Esophagus squamous epithelium (tissue), 5 donors: Measurements from ENCODE around the gene OGA. TPM values are rescaled to one million over a fixed set of nuclear protein-coding genes. Genes with fewer than 3 reads are reported as not detected.

Experiments used
- DNase-seq: peaks from one replicate; lab custom pipeline; 2025; lab: John Stamatoyannopoulos, UW
- H3K27ac ChIP-seq, 4 donors: fragments of 200-600 bp; sonication (generic); one replicate each; pipeline ENCODE4 v1.5.1; 2016 to 2019; ENCODE audit warnings: mild to moderate bottlenecking in 1 of 4
- H3K27me3 ChIP-seq, 4 donors: fragments of 200-600 bp; sonication (generic); 1 replicate in 3 of 4; 2 replicates in 1 of 4; pipeline versions ENCODE4 v1.5.1 to v1.6.0; 2017 to 2021; ENCODE audit warnings: antibody characterized with exemption in 1 of 4
- H3K36me3 ChIP-seq, 3 donors: fragments of 200-600 bp; sonication (generic); one replicate each; pipeline ENCODE4 v1.5.1; 2016 to 2019
- H3K4me1 ChIP-seq, 3 donors: fragments of 200-600 bp; sonication (generic); one replicate each; pipeline ENCODE4 v1.5.1; 2017 to 2019
- H3K4me3 ChIP-seq, 4 donors: fragments of 200-600 bp; sonication (generic); 1 replicate in 3 of 4; 2 replicates in 1 of 4; pipeline ENCODE4 v1.5.1; 2016 to 2019; ENCODE audit warnings: mild to moderate bottlenecking in 2 of 4, moderate library complexity in 1 of 4
- H3K9me3 ChIP-seq, 3 donors: fragments of 200-600 bp; sonication (generic); one replicate each; pipeline ENCODE4 v1.5.1; 2016 to 2019
- POLR2A ChIP-seq, 4 donors: fragments of 450-650 bp; IDR thresholded peaks; one replicate each; pipeline ENCODE4 v1.6.1; 2017; ENCODE audit warnings: antibody characterized with exemption in 4 of 4, mild to moderate bottlenecking in 4 of 4, moderate library complexity in 3 of 4
- WGBS, 2 donors: methylation state at CpG; one replicate each; pipeline ENCODE4 v1.1.5; 2018; 5-methylcytosine and 5-hydroxymethylcytosine counted together
- intact Hi-C: fragments of 100-400 bp; cut with DNase I; formaldehyde crosslinking; loops from one replicate; pipeline ENCODE4 v1.15.0; 2022
- total RNA-seq, 4 donors: library from RNA; depleted of rRNA; stranded (reverse); fragments of >200 nt; gene quantifications; one replicate each; pipeline ENCODE4 v1.1.0, GENCODE V29; 2016
- TF ChIP-seq, protein P1 (sequence below), 6 experiments: fragments of 450-650 bp in 4 of 6; fragments of 200-600 bp in 2 of 6; sonication (generic) in 2 of 6; IDR thresholded peaks; one replicate each; pipeline ENCODE4 v1.5.1; 2016 to 2019; ENCODE audit warnings: antibody characterized with exemption in 6 of 6, mild to moderate bottlenecking in 4 of 6, moderate library complexity in 4 of 6
- donor health status: DM: yes; HTN: yes; CAD: no.

OGA gene
- total RNA-seq, 4 donors from 2014 or later = 44.2 to 121 (median 60.7) TPM

GRCh38 chr10:101776161-101776817, 42.0 kb downstream of the OGA start:
- Histone ChIP-seq H3K27ac (no peak overlapping the region), H3K4me3 (peak overlapping the region in 2 of 4 donors; percentile 39 to 61), H3K36me3 (no peaks in the 10 kb centered on the region), H3K9me3 (no peaks in the 10 kb centered on the region), H3K4me1 (peaks cover 34 to 66% (median 36%) of the 10 kb centered on the region in 3 donors), H3K27me3 (peaks cover 32 to 85% (median 40%) of the 10 kb centered on the region in 4 donors)
- TF ChIP-seq, protein P1, sequence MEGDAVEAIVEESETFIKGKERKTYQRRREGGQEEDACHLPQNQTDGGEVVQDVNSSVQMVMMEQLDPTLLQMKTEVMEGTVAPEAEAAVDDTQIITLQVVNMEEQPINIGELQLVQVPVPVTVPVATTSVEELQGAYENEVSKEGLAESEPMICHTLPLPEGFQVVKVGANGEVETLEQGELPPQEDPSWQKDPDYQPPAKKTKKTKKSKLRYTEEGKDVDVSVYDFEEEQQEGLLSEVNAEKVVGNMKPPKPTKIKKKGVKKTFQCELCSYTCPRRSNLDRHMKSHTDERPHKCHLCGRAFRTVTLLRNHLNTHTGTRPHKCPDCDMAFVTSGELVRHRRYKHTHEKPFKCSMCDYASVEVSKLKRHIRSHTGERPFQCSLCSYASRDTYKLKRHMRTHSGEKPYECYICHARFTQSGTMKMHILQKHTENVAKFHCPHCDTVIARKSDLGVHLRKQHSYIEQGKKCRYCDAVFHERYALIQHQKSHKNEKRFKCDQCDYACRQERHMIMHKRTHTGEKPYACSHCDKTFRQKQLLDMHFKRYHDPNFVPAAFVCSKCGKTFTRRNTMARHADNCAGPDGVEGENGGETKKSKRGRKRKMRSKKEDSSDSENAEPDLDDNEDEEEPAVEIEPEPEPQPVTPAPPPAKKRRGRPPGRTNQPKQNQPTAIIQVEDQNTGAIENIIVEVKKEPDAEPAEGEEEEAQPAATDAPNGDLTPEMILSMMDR (IDR thresholded peaks at IDR 0.05) = no peak
- TF ChIP-seq POLR2A (IDR thresholded peaks at IDR 0.05) = no peak
- WGBS, 2 donors = 26% methylated on average over 9 of the region's 74 CpGs; no CpG with 5 or more reads in 1 of the 2 donors
- DNase-seq = no peak
- intact Hi-C loops = loop anchor here (5.0 kb wide), 1 partner anchor 174 kb away; no protein-coding TSS in a partner anchor

GRCh38 chr10:101775273-101776160, 42.7 kb downstream of the OGA start, which contains the start of gene FGF8:
TSS of gene FGF8 (minus strand) at chr10:101776114. CDS start at chr10:101775900, 214 bp downstream.
- Histone ChIP-seq H3K36me3 (no peaks in the 10 kb centered on the region), H3K4me3 (peak within 1 kb of the TSS in 2 of 4 donors; percentile 39 to 61), H3K27me3 (peaks cover 32 to 93% (median 40%) of the 10 kb centered on the region in 4 donors), H3K27ac (no peak within 1 kb of the TSS), H3K9me3 (no peaks in the 10 kb centered on the region), H3K4me1 (peaks cover 28 to 58% (median 33%) of the 10 kb centered on the region in 3 donors)
- no peak for DNase-seq
- TF ChIP-seq, protein P1 (IDR thresholded peaks at IDR 0.05) = no peak
- intact Hi-C loops = loop anchor here (5.0 kb wide), 1 partner anchor 173 kb away; no protein-coding TSS in a partner anchor
- WGBS, 2 donors = 0% methylated on average over 2 of the region's 98 CpGs; no CpG with 5 or more reads in 1 of the 2 donors

DNA sequence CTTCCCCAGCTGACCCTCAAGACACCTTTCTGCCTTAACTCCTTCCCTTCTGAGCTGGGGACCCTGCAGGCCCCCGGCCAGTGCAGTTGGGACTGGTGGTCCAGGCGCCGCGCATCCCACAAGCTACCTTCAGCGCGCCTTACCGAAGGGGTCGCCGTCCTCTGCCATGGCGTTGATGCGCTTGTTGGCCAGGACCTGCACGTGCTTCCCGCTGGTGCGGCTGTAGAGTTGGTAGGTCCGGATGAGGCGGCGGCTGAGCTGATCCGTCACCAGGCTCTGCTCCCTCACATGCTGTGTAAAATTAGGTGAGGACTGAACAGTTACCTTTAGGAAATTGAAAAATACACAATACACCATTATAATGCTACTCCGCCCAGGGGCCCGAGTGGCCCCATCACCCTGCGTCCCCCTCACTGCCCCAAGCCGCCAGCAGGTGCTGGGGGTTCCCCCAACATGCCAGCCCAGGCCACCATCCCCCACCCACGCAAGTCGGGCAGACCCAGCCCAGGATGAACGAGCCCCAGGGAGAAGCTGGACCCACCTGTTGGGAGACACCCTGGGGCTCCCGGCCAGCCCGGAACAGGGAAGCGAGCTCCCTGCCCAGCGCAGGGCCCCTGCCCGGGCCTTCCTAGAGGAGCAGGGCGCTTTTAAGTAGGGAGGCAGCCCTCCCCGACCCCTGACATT, 43.5 kb downstream of the OGA start:
- H3K27me3 ChIP-seq = peaks cover 32 to 100% (median 40%) of the 10 kb centered on the region in 4 donors
- intact Hi-C loops = loop anchor here (5.0 kb wide), 2 partner anchors 162 to 172 kb away; no protein-coding TSS in a partner anchor
- 4 to 24% methylated on average over 11 to 22 of the region's 32 CpGs for WGBS, 2 donors
- H3K36me3 ChIP-seq = no peaks in the 10 kb centered on the region
- H3K9me3 ChIP-seq = no peaks in the 10 kb centered on the region
- no peak overlapping the region for H3K27ac ChIP-seq
- TF ChIP-seq, protein P1 (IDR thresholded peaks at IDR 0.05) = no peak
- TF ChIP-seq POLR2A (IDR thresholded peaks at IDR 0.05) = no peak
- no peak for DNase-seq
- H3K4me3 ChIP-seq = peak overlapping the region in 1 of 4 donors; percentile 61
- peaks cover 22 to 50% (median 26%) of the 10 kb centered on the region in 3 donors for H3K4me1 ChIP-seq

- Histone ChIP-seq H3K36me3 (no peaks in the 10 kb centered on the region), H3K27me3 (peaks cover 32 to 100% (median 40%) of the 10 kb centered on the region in 4 donors), H3K4me1 (peaks cover 15 to 43% (median 20%) of the 10 kb centered on the region in 3 donors), H3K9me3 (no peaks in the 10 kb centered on the region), H3K4me3 (no peak overlapping the region), H3K27ac (no peak overlapping the region)
- TF ChIP-seq, protein P1 (IDR thresholded peaks at IDR 0.05) = no peak
- TF ChIP-seq POLR2A (IDR thresholded peaks at IDR 0.05) = no peak
- WGBS, 2 donors = 7 to 12% methylated on average over 10 to 13 of the region's 13 CpGs
- DNase-seq = no peak
- intact Hi-C loops = loop anchor here (5.0 kb wide), 1 partner anchor 162 kb away; no protein-coding TSS in a partner anchor
Observed at GRCh38 chr10:101773923-101774588, 44.2 kb downstream of the OGA start.
